ENCODE measurements around the gene DCLK1. TPM values are rescaled to one million over a fixed set of nuclear protein-coding genes. Genes with fewer than 3 reads are reported as not detected.

The DCLK1 gene
- total RNA-seq, 1 experiment from 2014 or later: not detected

- ATAC-seq: no peak
- no TSS peak for BruUV-seq (replicated peaks)
- Histone ChIP-seq H3K9me3 (ENCODE audit: control insufficient read depth, insufficient read depth, low read depth, low read length) (no peaks in the 10 kb centered on the region), H3K4me3 (ENCODE audit: low read depth in 2 of 2, low read length in 2 of 2) (no peak overlapping the region), H3K27ac (ENCODE audit: low read length) (no peak overlapping the region), H3K36me3 (ENCODE audit: control insufficient read depth, insufficient read depth, low read length) (no peaks in the 10 kb centered on the region), H3K4me1 (ENCODE audit: control insufficient read depth, insufficient read depth, low read length) (no peaks in the 10 kb centered on the region), H3K27me3 (ENCODE audit: control insufficient read depth, insufficient read depth, low read length) (no peaks in the 10 kb centered on the region)
- POLR2A ChIA-PET: no interaction called here
- TF ChIP-seq POLR2AphosphoS5 (IDR thresholded peaks at IDR 0.05; ENCODE audit: low read depth, low read length) (no peak), REST (IDR thresholded peaks at IDR 0.05; ENCODE audit: insufficient read depth in 1 of 2, low read depth in 2 of 2, low read length in 1 of 2) (no peak), CTCF (IDR thresholded peaks at IDR 0.05) (no peak), SIN3A (IDR thresholded peaks at IDR 0.05; ENCODE audit: borderline replicate concordance, insufficient read depth, low read depth, low read length) (no peak), TCF7L2 (IDR thresholded peaks at IDR 0.05; ENCODE audit: low read depth, low read length) (no peak)
- CTCF ChIA-PET: no interaction called here
- in situ Hi-C loops (cut with HindIII; ENCODE audit: low pct_unique_long_range_greater_than_20kb, low sequenced_read_pairs): no loop called here
- DNase-seq (ENCODE audit: low read depth, low spot score): no peak
- intact Hi-C loops (cut with micrococcal nuclease; ENCODE audit: unreplicated experiment): loop anchor here (10.0 kb wide), 3 partner anchors 95 to 555 kb away; no protein-coding TSS in a partner anchor
These were observed 401.1 kb downstream of the DCLK1 start for GRCh38 chr13:35729926-35730627.

- POLR2A ChIA-PET: no interaction called here
- no peak for ATAC-seq
- intact Hi-C loops (cut with micrococcal nuclease; ENCODE audit: unreplicated experiment) (loop anchor here (10.0 kb wide), 3 partner anchors 93 to 553 kb away; no protein-coding TSS in a partner anchor), in situ Hi-C loops (cut with HindIII; ENCODE audit: low pct_unique_long_range_greater_than_20kb, low sequenced_read_pairs) (no loop called here)
- DNase-seq (ENCODE audit: low read depth, low spot score): no peak
- no peak overlapping the region for H3K27ac ChIP-seq (ENCODE audit: low read length)
- H3K36me3 ChIP-seq (ENCODE audit: control insufficient read depth, insufficient read depth, low read length): no peaks in the 10 kb centered on the region
- H3K27me3 ChIP-seq (ENCODE audit: control insufficient read depth, insufficient read depth, low read length): no peaks in the 10 kb centered on the region
- no peaks in the 10 kb centered on the region for H3K4me1 ChIP-seq (ENCODE audit: control insufficient read depth, insufficient read depth, low read length)
- no peaks in the 10 kb centered on the region for H3K9me3 ChIP-seq (ENCODE audit: control insufficient read depth, insufficient read depth, low read depth, low read length)
- no TSS peak for BruUV-seq (replicated peaks)
- no peak for TF ChIP-seq SIN3A (IDR thresholded peaks at IDR 0.05; ENCODE audit: borderline replicate concordance, insufficient read depth, low read depth, low read length)
- TF ChIP-seq POLR2AphosphoS5 (IDR thresholded peaks at IDR 0.05; ENCODE audit: low read depth, low read length): no peak
- TF ChIP-seq CTCF (IDR thresholded peaks at IDR 0.05): no peak
- no peak for TF ChIP-seq REST (IDR thresholded peaks at IDR 0.05; ENCODE audit: insufficient read depth in 1 of 2, low read depth in 2 of 2, low read length in 1 of 2)
- no peak for TF ChIP-seq TCF7L2 (IDR thresholded peaks at IDR 0.05; ENCODE audit: low read depth, low read length)
- no peak overlapping the region for H3K4me3 ChIP-seq (ENCODE audit: low read depth in 2 of 2, low read length in 2 of 2)
- CTCF ChIA-PET: no interaction called here
These were observed 403.3 kb downstream of the DCLK1 start for GRCh38 chr13:35727881-35728280.
